Endodermal cell (in vitro differentiated cells): ENCODE results near the gene ARCN1. TPM values are rescaled to one million over a fixed set of nuclear protein-coding genes. Genes with fewer than 3 reads are reported as not detected.
A peak's percentile ranks its signal among the peaks of the same experiment; 100 is the strongest.

ENCODE experiments used
- DNase-seq: peaks from one replicate; pipeline ENCODE4 v3.0.0-alpha.2; 2017
- H3K27ac ChIP-seq: 2 replicates; pipeline ENCODE4 v1.5.1; 2013; ENCODE audit warnings: mild to moderate bottlenecking, low read depth, low read length, moderate library complexity
- H3K27me3 ChIP-seq: 2 replicates; pipeline ENCODE4 v1.6.1; 2013; ENCODE audit warnings: mild to moderate bottlenecking, low read length, moderate library complexity; ENCODE audit not compliant: insufficient read depth, control insufficient read depth, poor library complexity, severe bottlenecking
- H3K36me3 ChIP-seq: 2 replicates; pipeline ENCODE4 v1.7.0; 2013; ENCODE audit warnings: mild to moderate bottlenecking, low read length, moderate library complexity; ENCODE audit not compliant: control insufficient read depth, insufficient read depth
- H3K4me1 ChIP-seq: one replicate; pipeline ENCODE4 v1.7.0; 2013; ENCODE audit warnings: low read length; ENCODE audit not compliant: control insufficient read depth, insufficient read depth
- H3K4me3 ChIP-seq: 2 replicates; pipeline ENCODE4 v1.5.1; 2013; ENCODE audit warnings: mild to moderate bottlenecking, low read length, moderate library complexity
- H3K9ac ChIP-seq: 2 replicates; pipeline ENCODE4 v1.6.1; 2013; ENCODE audit warnings: mild to moderate bottlenecking, low read length, moderate library complexity; ENCODE audit not compliant: poor library complexity, severe bottlenecking; ENCODE audit errors: extremely low read depth
- H3K9me3 ChIP-seq: 2 replicates; pipeline ENCODE4 v1.6.1; 2013; ENCODE audit warnings: mild to moderate bottlenecking, low read length, moderate library complexity; ENCODE audit not compliant: control insufficient read depth
- H3K27ac Mint-ChIP-seq: 2 replicates; pipeline ENCODE4 v1.8.0; 2020; ENCODE audit warnings: mixed read lengths
- H3K27me3 Mint-ChIP-seq: 2 replicates; pipeline ENCODE4 v1.8.0; 2021; ENCODE audit warnings: mild to moderate bottlenecking, mixed read lengths; ENCODE audit not compliant: insufficient read depth
- H3K36me3 Mint-ChIP-seq: 2 replicates; pipeline ENCODE4 v1.8.0; 2020; ENCODE audit warnings: low read depth, mixed read lengths
- H3K4me1 Mint-ChIP-seq: 2 replicates; pipeline ENCODE4 v1.8.0; 2020; ENCODE audit warnings: mixed read lengths
- H3K4me3 Mint-ChIP-seq: 2 replicates; pipeline ENCODE4 v1.8.0; 2020; ENCODE audit warnings: mild to moderate bottlenecking, moderate library complexity, mixed read lengths
- H3K9me3 Mint-ChIP-seq: 2 replicates; pipeline ENCODE4 v1.8.0; 2020; ENCODE audit warnings: mild to moderate bottlenecking, mixed read lengths
- CTCF ChIP-seq: fragments of 200-600 bp; sonication (generic); conservative IDR thresholded peaks from 2 replicates; pipeline ENCODE4 v1.5.0; 2021; ENCODE audit warnings: antibody characterized with exemption, mild to moderate bottlenecking
- WGBS, 2 experiments: methylation state at CpG; one replicate each; pipeline versions ENCODE4 v1.1.5 to v1.1.7; 2013; ENCODE audit warnings: missing lambda C conversion rate in 2 of 2, mixed read lengths in 1 of 2; ENCODE audit not compliant: insufficient coverage in 1 of 2, insufficient read length in 1 of 2; 5-methylcytosine and 5-hydroxymethylcytosine counted together
- total RNA-seq, 2 donors: library from RNA; stranded (reverse); fragmentation: NEBNext Ultra II Directional in 1 of 2; extraction: Animal tissue kit (Norgen Biotek cat#: 25700) in 1 of 2; gene quantifications; 2 replicates in 1 of 2; 3 replicates in 1 of 2; pipeline ENCODE4 v1.2.1, GENCODE V29; 2021

Gene ARCN1
- total RNA-seq, 2 donors from 2014 or later, result 130 to 161 TPM

- TF ChIP-seq CTCF, result peak; percentile 67
- H3K4me3 Mint-ChIP-seq, result peak within 1 kb of the TSS; percentile 44
- Histone ChIP-seq H3K4me1 (peaks cover 14% of the 10 kb centered on the region), H3K27me3 (peaks cover 75% of the 10 kb centered on the region), H3K4me3 (peak within 1 kb of the TSS; percentile 72), H3K9me3 (no peaks in the 10 kb centered on the region), H3K9ac (no peak within 1 kb of the TSS), H3K27ac (no peak within 1 kb of the TSS), H3K36me3 (peaks cover 4% of the 10 kb centered on the region)
- H3K36me3 Mint-ChIP-seq, result peaks cover 7% of the 10 kb centered on the region
- 0 to 2% methylated on average over 14 to 70 of the region's 72 CpGs for WGBS, 2 experiments
- no peak within 1 kb of the TSS for H3K27ac Mint-ChIP-seq
- peak; percentile 85 for DNase-seq
- peaks cover 30% of the 10 kb centered on the region for H3K4me1 Mint-ChIP-seq
- no peaks in the 10 kb centered on the region for H3K9me3 Mint-ChIP-seq
- H3K27me3 Mint-ChIP-seq, result peaks cover 80% of the 10 kb centered on the region
These were observed 35.5 kb downstream of the ARCN1 start, which contains the start of gene PHLDB1 for GRCh38 chr11:118607401-118608359. Gene PHLDB1, plus strand, starts transcription at chr11:118607615. Its CDS starts 6,222 bp downstream, at chr11:118613837.

- H3K9me3 ChIP-seq, result no peaks in the 10 kb centered on the region
- H3K36me3 ChIP-seq, result no peaks in the 10 kb centered on the region
- Mint-ChIP-seq H3K27me3 (peaks cover 89% of the 10 kb centered on the region), H3K36me3 (peaks cover 3% of the 10 kb centered on the region), H3K4me3 (peak overlapping the region; percentile 42), H3K4me1 (peaks cover 31% of the 10 kb centered on the region), H3K9me3 (no peaks in the 10 kb centered on the region), H3K27ac (no peak overlapping the region)
- 8 to 13% methylated on average over 40 to 69 of the region's 69 CpGs for WGBS, 2 experiments
- TF ChIP-seq CTCF, result no peak
- H3K4me1 ChIP-seq, result peaks cover 14% of the 10 kb centered on the region
- H3K9ac ChIP-seq, result no peak overlapping the region
- peak overlapping the region; percentile 72 for H3K4me3 ChIP-seq
- no peak overlapping the region for H3K27ac ChIP-seq
- peak; percentile 67 for DNase-seq
- H3K27me3 ChIP-seq, result peaks cover 84% of the 10 kb centered on the region
These were observed 36.4 kb downstream of the ARCN1 start for GRCh38 chr11:118608360-118609227.
